ENCODE results near the gene TRDN.
"Not testable (repeated sequence)": the region's sequence is repeated elsewhere in the genome, so short reads cannot be mapped to it uniquely, and the experiment has no call there.

TRDN gene

DNA sequence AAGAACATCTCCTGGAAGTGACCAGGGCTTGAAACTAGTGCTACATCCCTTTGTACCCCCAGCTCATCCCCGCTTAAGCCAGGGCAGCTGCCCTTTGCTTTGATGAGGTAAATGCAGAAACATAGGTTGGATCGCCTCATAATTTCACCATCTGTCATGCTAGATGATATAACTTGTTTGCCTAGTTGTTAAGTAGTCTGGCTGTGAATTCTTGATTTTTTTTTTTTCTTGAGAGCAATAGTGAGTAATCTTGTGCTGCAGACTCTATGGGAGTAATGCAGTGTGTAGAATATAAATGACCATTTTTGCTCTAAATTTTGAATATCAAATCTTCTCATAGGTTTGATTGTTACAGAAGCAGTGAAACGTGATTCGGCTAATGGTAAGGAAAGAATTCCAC, 4.1 kb downstream of the TRDN start:
- DNase-seq (ENCODE audit: low read depth) = no peak

DNA sequence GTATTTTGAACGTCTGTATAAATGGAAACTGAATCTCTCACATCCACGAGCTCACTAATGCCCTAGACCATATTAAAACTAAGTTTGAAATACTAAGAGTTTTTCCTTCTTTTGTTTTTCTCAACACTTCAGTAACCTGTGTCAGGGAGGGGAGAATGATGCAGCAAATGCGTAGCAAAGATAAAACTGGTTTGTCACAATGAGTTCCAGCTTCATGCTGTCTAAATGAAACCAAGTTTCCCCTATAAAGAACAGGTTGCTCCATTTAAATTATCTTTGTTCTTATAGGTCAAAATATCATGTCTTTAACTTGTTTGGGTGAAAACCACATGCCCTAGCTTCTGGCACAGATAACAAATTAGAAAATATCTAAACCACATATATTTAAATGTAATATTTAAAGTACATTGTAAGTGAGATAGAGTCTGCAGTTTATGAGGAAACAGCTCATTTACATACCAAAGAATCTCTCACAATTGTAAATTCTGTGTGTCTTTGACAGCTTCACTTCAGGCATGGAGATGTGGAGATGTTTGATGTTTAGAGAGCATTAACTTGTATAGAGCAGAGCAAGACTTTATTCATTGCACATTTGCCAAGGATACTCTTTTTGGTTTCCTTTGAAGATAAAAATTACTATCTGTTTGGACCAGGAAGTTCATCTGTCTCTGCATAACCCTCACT, 7.3 kb downstream of the TRDN start:
- no peak for DNase-seq (ENCODE audit: low read depth)

DNA sequence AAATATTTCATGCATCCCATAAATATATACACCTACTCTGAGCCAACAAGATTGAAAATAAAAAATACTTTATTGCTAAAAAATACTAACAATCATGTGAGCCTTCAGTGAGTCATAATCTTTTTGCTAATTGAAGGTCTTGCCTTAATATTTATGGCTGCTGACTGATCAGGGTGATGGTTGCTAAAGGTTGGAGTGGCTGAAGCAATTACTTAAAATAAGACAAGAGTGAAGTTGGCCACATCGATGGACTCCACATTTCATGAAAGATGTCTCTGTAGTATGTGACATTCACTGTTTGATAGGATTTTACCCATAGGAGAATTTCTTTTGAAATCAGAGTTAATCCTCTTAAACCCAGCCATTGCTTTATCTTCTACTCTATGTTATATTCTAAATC, 11.1 kb downstream of the TRDN start:
- no peak for DNase-seq (ENCODE audit: low read depth)

DNA sequence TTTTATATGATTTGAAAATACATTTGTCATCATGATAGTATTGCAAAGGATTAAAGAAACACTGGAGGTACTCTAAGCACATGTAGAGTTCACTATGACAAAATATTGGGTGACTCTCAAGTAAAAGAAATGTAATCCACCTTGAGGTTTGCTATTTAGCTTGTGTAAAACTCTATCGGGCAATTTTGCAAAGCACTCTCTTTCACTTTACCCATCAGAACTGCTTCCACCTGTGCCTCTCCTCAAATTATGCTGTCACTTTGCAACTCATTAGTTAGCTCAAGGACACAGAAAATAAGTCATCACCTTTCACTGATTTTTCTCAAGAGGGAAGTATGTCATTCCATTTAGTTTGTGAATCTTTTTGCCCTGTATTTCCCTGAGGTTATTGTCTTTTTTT, 14.0 kb downstream of the TRDN start:
- DNase-seq (ENCODE audit: low read depth) = no peak

DNA sequence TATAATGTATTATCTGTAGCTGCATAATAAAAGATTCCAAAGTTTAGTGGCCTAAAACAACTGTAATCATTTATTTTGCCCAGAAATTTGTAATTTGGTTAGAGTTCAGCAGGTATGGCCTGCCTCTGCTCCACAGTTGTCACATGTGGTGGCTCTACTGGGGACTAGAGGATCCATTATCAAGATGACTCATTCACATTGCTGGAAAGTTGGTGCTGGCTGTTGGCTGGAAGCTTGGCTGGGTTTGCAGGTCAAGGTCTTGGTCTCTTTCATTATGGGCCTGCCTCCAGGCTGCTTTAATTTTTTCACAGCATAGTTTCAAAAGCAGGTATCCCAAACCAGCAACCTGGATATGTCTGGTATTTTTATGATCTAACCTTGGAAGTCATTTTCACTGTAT, 17.6 kb downstream of the TRDN start:
- no peak for DNase-seq (ENCODE audit: low read depth)

DNA sequence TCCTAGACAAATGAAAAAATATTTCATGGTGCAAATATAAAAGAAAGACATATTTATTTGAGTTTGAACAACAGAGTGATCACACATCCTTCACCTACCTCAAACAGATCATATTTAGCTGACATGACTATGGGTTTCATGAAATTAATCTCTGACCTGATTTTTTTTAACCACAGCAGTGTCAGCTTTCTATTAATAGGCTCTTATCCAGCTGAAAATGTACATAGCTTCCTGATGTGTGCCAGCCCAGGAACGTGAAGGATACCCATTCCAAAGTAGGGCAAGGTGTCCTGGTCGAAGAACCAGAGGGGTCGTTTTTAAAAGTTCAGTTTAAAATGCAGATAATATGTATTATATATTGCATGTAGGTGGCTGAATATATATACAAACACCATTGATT, 19.8 kb downstream of the TRDN start:
- DNase-seq (ENCODE audit: low read depth) = no peak

DNA sequence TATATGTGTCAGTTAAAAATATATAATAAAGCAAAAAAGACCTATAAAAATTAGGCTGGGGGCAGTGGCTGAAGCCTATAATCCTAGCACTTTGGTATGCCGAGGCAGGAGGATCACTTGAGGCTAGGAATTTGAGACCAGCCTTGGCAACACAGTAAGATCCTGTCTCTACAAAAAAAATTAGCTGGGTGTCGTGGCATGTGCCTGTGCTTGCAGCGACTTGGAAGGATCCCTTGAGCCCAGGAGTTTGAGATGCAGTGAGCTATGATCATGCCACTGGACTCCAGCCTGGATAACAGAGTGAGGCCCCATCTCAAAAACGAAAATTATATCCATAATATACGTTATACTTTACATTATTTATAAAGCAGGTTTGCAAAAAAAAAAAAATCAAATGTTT, 20.7 kb downstream of the TRDN start:
- DNase-seq (ENCODE audit: low read depth) = no peak

DNA sequence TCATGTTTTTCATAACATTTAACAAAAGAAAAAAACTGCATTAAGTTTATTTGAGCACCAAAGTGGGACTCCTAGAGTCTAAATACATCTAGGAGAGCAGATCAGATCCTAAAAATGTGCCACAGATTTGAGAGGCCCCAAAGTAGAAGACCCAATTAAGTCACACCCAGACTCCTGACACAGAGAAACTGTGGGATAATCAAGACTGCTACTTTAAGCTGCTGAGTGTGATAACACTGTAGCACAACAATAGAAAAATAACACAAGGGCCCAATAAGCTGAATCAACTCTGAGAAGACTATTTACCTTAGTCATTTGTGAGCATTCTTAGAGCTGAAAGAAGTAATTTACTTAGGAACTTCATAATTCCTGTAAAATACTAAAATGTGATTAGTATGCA, 26.0 kb downstream of the TRDN start:
- DNase-seq (ENCODE audit: low read depth) = no peak

DNA sequence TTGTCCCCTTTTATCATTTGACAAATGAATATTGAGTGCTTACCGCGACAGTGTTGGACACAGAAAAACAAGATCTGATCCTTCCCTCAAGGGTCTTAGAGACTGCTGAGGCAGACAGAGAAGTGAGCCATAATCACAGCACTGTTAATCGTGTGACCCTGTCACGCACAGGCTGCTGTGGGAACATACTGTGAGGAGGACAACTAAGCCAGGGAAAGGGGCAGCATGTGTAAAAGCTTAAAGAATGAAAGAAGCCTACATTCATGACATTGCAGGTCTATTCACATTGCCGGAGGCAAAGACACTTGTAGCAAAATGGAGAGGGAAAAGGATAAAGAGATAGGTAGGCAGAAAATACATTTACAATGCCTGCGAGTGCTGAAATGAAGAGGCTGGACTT, 32.7 kb downstream of the TRDN start:
- no peak for DNase-seq (ENCODE audit: low read depth)

DNA sequence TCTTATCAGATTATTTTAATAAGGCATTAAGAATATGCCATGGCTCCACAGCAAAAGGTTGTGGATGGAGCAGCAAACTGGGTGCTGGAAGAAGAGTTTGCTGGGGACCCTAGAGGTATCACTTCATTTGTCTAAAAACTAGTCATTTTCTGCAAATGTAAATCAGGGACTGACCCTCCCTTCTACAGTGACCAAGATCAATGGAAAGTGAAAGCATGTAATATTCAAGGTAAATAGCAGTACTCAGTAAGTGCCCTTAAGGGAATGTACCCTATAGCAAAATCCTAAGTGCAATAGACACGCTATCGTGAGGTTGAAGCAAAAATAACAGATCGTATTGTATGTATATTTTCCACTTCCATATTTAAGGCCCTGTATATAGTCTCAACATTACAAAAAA, 38.7 kb downstream of the TRDN start:
- DNase-seq (ENCODE audit: low read depth) = no peak

DNA sequence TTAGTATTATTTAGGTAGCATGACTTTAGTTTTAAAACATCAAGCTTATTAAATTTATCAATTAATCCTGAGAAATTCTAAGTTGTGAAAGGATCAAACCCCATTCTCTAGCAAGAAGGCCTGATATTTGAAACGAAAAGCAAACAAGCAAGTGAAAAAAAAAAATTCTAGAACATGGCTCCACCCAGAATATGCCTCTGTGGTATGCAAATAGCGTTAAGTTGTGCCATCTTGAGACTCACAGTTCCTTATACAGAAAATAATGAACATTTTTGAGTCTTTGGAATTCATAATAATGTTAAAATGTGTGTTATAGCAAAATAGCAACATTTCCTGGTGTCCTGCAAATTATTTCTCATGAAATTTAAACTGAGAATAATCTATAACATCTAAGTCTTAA, 42.0 kb downstream of the TRDN start:
- DNase-seq (ENCODE audit: low read depth) = no peak

DNA sequence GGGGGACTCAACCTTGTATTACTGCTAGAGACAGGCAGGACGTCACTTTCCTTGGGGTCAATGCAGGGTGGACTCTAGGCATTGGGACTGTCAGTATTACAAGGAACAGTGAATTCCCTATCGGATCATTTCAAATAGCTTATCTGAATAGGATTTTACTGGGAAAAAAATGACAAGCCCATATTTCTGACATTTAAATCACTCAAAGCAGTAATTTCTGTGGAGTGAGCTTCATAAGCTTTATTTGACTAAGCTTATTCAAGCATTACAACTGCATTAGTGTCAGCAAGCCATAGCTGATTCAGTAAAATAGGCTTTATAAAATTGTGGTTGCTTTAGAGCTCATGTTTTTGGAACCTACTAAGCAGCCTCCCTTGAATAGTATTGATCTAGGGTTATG, 44.3 kb downstream of the TRDN start:
- no peak for DNase-seq (ENCODE audit: low read depth)

DNA sequence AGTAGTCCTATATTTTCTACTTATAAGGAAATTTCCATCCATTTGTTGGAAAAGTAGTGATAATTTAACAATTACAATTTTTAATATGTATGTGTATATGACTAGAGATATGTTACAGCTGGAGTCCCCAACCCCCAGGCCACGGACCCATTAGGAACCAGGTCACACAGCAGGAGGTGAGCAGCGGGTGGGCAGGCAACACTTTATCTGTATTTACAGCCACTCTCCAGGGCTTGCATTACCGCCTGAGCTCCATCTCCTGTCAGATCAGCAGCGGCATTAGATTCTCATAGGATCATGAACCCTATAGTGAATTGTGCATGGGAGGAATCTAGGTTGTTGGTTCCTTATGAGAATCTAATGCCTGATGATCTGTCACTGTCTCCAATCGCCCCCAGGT, 46.8 kb downstream of the TRDN start:
- DNase-seq (ENCODE audit: low read depth) = no peak

DNA sequence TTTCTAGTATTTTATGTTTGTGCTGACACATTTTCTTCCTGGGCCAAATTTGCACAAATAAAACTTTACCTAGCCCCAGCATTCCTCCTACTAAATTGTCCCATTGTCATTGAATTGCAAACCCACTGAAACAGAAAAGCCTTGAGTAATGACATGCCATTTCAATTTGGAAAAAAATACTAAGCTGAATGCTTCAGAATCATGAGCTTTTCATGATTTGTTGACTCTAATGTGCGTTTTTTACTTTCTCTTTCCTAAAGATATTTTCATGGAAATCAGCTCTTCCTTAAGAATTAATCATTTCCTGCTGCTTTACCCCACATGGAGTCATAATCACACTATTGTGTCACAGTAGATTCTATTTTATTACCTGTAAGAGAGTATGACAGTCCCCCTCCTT, 47.4 kb downstream of the TRDN start:
- no peak for DNase-seq (ENCODE audit: low read depth)

DNA sequence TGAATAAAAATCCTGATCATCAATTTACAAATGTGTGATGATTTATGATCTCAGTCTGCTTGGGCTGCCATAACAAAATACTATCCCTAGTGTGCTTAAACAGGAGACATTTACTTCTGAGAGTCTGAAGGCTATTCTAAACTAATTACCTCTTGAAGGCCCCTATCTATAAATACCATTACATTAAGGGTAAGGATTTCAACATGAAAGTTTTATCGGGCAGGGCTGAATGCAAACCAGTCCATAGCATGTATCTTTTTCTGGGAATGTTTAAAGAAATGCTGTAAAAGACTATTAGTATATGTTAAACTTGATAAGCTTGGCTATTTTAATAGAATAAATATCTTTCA, 48.2 kb downstream of the TRDN start:
- DNase-seq (ENCODE audit: low read depth) = no peak

DNA sequence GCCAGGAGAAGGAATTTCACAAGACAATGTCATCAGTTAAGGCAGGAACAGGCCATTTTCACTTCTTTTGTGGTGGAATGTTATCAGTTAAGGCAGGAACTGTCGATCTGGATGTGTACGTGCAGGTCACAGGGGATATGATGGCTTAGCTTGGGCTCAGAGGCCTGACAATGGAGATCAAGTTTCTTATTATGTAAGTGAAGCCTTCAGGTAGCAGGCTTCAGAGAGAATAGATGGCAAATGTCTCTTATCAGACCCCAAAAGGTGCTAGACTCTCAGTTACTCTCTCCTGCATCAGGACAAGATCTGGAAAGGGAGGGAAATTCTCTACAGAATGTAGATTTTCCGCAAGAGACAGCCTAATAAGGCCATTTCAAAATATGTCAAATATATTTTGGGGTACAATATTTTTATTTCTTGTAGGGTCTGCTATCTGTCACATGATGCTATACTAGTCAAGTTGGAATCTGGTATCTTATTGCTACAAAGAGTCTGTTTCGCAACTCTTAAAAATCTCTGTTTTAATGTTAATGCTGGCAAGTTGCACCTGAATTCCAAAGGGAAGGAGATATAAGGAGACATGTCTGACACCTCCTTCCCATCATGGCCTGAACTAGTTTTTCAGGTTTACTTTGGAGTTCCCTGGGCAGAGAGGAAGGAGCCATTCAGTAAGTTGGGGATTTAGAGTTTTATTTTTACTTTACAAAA, 48.8 kb downstream of the TRDN start:
- no peak for DNase-seq (ENCODE audit: low read depth)

DNA sequence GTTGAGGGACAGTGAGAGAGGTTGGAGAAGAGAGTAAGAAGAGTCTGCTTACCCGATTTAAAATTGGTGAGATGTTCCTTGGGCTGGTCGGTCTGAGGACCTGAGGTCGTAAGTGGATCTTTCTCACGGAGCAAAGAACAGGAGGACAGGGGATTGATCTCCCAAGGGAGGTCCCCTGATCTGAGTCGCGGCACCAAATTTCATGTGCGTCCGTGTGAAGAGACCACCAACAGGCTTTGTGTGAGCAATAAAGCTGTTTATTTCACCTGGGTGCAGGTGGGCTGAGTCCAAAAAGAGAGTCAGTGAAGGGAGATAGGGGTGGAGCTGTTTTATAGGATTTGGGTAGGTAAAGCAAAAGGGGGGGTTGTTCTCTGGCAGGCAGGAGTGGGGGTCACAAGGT, 49.3 kb downstream of the TRDN start:
- DNase-seq (ENCODE audit: low read depth) = not testable (repeated sequence)

DNA sequence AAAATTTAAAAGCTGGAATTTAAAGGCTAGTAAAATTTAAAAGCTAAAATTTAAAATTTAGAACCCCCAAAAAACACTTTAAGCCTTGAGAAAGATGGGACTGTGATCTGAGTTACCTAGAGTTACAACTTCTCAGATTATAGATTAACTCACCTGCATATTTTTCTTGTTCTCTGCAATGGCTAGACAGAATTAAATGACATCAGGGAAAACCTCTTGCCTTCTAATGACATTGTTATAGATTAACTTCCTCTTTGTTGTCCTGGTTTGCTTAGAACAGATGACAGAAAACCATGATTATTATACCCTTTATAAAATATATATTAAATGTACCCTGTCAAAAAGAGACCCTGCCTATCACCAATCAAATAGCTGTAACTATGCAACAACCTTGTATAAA, 56.4 kb downstream of the TRDN start:
- DNase-seq (ENCODE audit: low read depth) = no peak

DNA sequence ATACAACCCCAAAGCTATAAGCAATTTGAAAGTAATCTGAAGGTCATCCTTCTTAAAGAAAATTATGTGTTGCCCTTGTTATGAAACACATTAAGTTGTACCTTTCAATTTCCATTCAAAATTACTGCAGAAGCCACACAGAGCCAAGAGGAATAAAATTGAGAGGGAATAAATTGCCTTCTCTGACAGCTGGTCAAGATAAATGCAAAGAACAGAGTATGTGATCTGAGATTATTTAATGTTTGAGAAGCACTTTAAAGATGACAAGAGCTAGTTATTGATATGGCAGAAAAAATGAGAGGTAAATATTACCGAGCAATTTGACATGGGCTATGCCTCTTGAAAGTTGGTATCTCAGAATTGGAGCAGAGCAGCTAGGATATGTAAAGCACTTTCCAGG, 61.6 kb downstream of the TRDN start:
- no peak for DNase-seq (ENCODE audit: low read depth)

DNA sequence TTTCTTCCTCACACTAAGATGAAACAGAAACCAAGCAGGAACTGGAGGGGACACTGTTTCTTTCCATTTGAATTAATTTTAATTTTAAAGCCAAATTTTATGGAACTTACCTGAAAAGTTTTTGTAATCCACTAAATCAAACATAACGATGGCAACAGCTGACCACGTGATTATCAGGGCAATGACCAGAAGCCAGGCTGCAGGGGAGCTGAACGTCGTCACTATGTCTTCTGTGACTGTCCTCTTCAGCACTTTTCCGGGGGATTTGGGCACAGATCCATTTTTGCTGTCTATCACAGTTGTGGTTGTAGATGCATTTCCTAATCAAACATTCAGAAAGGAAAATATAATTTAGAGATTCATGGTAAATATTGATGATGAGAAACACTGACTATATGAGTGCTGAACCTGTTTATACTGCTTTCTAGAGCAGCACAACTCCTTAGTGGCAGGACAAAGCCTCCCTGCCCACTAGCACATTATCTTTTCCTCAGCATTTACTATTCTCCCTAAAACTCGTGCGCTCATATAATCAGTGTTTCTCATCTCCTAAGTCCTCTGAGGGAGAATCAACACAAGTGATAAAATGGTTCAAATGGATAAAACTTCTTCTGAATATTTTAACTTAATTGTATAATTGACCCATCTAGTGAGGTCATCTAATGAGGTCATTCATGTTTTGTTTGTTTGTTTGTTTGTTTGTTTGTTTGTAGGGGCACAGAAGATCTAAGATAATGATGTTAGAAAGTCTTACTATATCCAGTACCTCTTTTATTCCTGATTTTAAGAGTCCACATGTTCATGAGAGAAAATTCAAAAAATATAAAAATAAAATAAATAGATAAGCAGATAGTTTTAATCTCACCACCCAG, 65.7 kb downstream of the TRDN start:
- DNase-seq (ENCODE audit: low read depth) = no peak

DNA sequence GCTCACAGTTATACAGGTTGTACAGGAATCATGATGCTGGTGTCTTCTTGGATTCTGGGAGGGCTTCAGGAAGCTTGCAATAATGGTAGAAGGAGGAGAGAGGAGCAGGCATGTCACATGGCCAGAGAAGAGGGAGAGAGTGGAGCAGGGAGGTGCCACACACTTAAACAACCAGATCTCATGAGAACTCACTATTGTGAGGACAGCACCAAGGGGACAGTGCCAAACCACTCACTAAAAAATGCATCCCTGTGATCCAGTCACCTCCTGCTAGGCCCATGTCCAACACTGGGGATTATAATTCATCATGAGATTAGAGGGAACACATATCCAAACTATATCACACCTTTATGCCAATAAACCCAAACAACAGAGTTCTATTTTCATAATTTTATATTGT, 67.2 kb downstream of the TRDN start:
- no peak for DNase-seq (ENCODE audit: low read depth)

DNA sequence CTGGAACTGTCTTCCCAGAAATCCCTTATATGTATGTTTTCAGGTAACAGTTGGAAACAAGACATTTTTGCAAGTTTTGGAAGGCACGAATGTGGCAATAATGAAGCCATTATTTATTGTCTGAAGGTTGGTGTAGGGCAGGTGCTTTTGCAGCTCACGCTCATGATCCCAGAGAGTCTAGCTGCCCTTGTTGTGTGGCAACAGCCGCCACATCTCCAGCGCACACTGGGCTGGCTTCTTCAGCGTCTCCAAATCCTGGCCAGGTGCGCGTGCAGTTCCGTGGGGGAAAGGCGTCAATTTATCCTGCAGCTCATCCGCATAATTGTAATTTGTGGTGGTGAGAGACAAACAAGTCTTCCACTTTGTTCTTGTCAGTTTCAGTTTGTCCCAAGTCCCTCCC, 71.2 kb downstream of the TRDN start:
- no peak for DNase-seq (ENCODE audit: low read depth)

DNA sequence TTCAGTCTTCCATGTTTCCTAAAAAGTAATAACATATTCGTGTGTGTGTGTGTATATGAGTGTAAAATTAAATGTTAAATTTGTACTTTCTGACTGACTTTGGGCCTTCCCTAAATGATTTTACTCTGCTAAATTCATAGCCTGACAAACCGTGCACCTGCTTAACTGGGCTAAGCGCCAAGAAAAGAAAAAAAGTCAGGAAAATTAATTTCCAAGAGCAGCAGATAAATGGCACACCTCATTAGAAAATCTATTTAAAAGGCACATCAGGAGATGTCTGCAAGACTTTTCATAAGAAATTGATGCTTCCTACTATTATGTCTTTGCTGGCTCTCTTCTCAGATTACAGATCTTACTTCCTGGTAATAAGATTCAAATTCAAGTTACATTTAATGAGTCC, 72.4 kb downstream of the TRDN start:
- DNase-seq (ENCODE audit: low read depth) = no peak

All from amniotic epithelial cell (primary cell).